Renal cortical epithelial cell (primary cell): ENCODE measurements around the gene RUFY4. TPM values are rescaled to one million over a fixed set of nuclear protein-coding genes. Genes with fewer than 3 reads are reported as not detected.

ENCODE experiments used
- total RNA-seq: library from RNA; depleted of rRNA; stranded (reverse); fragments of >200 nt; gene quantifications from 2 replicates; pipeline ENCODE4 v1.2.3, GENCODE V29; 2014

Gene RUFY4
- total RNA-seq, 1 donor from 2014 or later, result not detected

Other genes starting within 250 kb of the RUFY4 start
- 36.1 and 206 TPM in 2 replicates for gene TNS1, start 66.3 kb upstream of the RUFY4 start, total RNA-seq
- gene CXCR2, start 56.8 kb downstream of the RUFY4 start, total RNA-seq, result not detected in 2 replicates
- gene CXCR1, start 97.7 kb downstream of the RUFY4 start, total RNA-seq, result not detected in 2 replicates
- gene ARPC2, start 147.9 kb downstream of the RUFY4 start, total RNA-seq, result 374 and 520 TPM in 2 replicates
- gene GPBAR1, start 191.8 kb downstream of the RUFY4 start, total RNA-seq, result 0.65 TPM in 1 of 2 replicates, not detected in the other
- gene AAMP, start 200.9 kb downstream of the RUFY4 start, total RNA-seq, result 144 and 167 TPM in 2 replicates
- 37.2 and 74.1 TPM in 2 replicates for gene PNKD, start 201.3 kb downstream of the RUFY4 start, total RNA-seq
- gene TMBIM1, start 223.2 kb downstream of the RUFY4 start, total RNA-seq, result 165 and 404 TPM in 2 replicates